OCI-LY3 (cell line): ENCODE data around the gene HTR3B.
A peak's percentile ranks its signal among the peaks of the same experiment; 100 is the strongest.

Source experiments
- H2AFZ ChIP-seq: fragments of 200-600, 300-600 bp; shearing (Covaris generic); 2 replicates; pipeline ENCODE4 v1.6.0; 2014; ENCODE audit warnings: antibody characterized with exemption, low read depth, low read length
- H3K27ac ChIP-seq: fragments of 200-600, 300-600 bp; sonication (generic); 2 replicates; pipeline ENCODE4 v1.5.1; 2014; ENCODE audit warnings: mild to moderate bottlenecking, low read length, moderate library complexity, mixed read lengths
- H3K27me3 ChIP-seq: fragments of 200-600, 300-600 bp; sonication (generic); 2 replicates; pipeline ENCODE4 v1.6.1; 2014; ENCODE audit warnings: low read depth, low read length, mixed read lengths
- H3K36me3 ChIP-seq: fragments of 200-600, 300-600 bp; sonication (generic); replicated peaks from 2 replicates; pipeline ENCODE3; 2014; ENCODE audit warnings: low read depth, low read length, mixed read lengths
- H3K4me1 ChIP-seq: fragments of 300-600, 200-600 bp; sonication (generic); 2 replicates; pipeline ENCODE4 v1.6.1; 2014; ENCODE audit warnings: low read length, mixed read lengths
- H3K4me2 ChIP-seq: fragments of 200-600, 300-600 bp; sonication (generic); 2 replicates; pipeline ENCODE4 v1.6.1; 2014; ENCODE audit warnings: low read length, mixed read lengths
- H3K4me3 ChIP-seq: fragments of 300-600, 200-600 bp; sonication (generic); 2 replicates; pipeline ENCODE4 v1.5.1; 2014; ENCODE audit warnings: antibody characterized with exemption, mild to moderate bottlenecking, low read length, moderate library complexity
- H3K79me2 ChIP-seq: fragments of 300-600, 200-600 bp; shearing (Covaris generic); 2 replicates; pipeline ENCODE4 v1.6.1; 2014; ENCODE audit warnings: mild to moderate bottlenecking, low read length, mixed read lengths
- H3K9ac ChIP-seq: fragments of 300-600, 200-600 bp; shearing (Covaris generic); 2 replicates; pipeline ENCODE4 v1.6.0; 2014; ENCODE audit warnings: mild to moderate bottlenecking, low read length, moderate library complexity
- H3K9me3 ChIP-seq: fragments of 200-600, 300-600 bp; shearing (Covaris generic); 2 replicates; pipeline ENCODE4 v1.6.1; 2014; ENCODE audit warnings: low read length, mixed read lengths; ENCODE audit not compliant: insufficient read depth
- H4K20me1 ChIP-seq: fragments of 200-600, 300-600 bp; sonication (generic); 2 replicates; pipeline ENCODE4 v1.6.1; 2016; ENCODE audit warnings: low read length, mixed read lengths; ENCODE audit not compliant: insufficient read depth
- CTCF ChIP-seq: fragments of 200-600, 300-600 bp; sonication (generic); IDR thresholded peaks from 2 replicates; pipeline ENCODE4 v1.5.1; 2014; ENCODE audit warnings: antibody characterized with exemption, low read length, low read depth
- EZH2phosphoT487 ChIP-seq: fragments of 200-600 bp; shearing (Covaris generic); IDR thresholded peaks from 2 replicates; pipeline ENCODE4 v1.6.1; 2018; ENCODE audit warnings: antibody characterized with exemption, mixed run types, low read depth

The HTR3B gene

GRCh38 chr11:113967361-113967760 is 62.8 kb downstream of the HTR3B start:
- Histone ChIP-seq H3K79me2 (no peaks in the 10 kb centered on the region), H3K36me3 (no peaks in the 10 kb centered on the region), H3K4me3 (no peak overlapping the region), H3K9ac (no peak overlapping the region), H3K27me3 (no peaks in the 10 kb centered on the region), H3K27ac (no peak overlapping the region), H4K20me1 (no peaks in the 10 kb centered on the region), H3K4me1 (peaks cover 22% of the 10 kb centered on the region), H2AFZ (no peak overlapping the region), H3K9me3 (no peaks in the 10 kb centered on the region), H3K4me2 (no peak overlapping the region)
- TF ChIP-seq EZH2phosphoT487 (no peak), CTCF (no peak)

- TF ChIP-seq EZH2phosphoT487 (no peak), CTCF (no peak)
- H3K27me3 ChIP-seq: no peaks in the 10 kb centered on the region
- no peak overlapping the region for H2AFZ ChIP-seq
Measured at GRCh38 chr11:113971506-113972195, 67.1 kb downstream of the HTR3B start.

GRCh38 chr11:113974741-113975470 is 70.3 kb downstream of the HTR3B start, which contains the start of gene HTR3A:
TSS of gene HTR3A (plus strand) at chr11:113975108. CDS start at chr11:113975326, 218 bp downstream.
- peak within 1 kb of the TSS; percentile 99 for H3K27ac ChIP-seq
- no peak for TF ChIP-seq EZH2phosphoT487
- TF ChIP-seq CTCF: peak; percentile 10; the same call in 1 of the 2 replicates
- peaks cover 11% of the 10 kb centered on the region for H3K36me3 ChIP-seq
- H3K4me2 ChIP-seq: peak within 1 kb of the TSS; percentile 79
- peak within 1 kb of the TSS; percentile 76 for H3K4me3 ChIP-seq
- no peaks in the 10 kb centered on the region for H4K20me1 ChIP-seq
- H3K4me1 ChIP-seq: peaks cover 63% of the 10 kb centered on the region
- peaks cover 26% of the 10 kb centered on the region for H3K79me2 ChIP-seq
- no peaks in the 10 kb centered on the region for H3K27me3 ChIP-seq
- peak within 1 kb of the TSS; percentile 88 for H3K9ac ChIP-seq
- H3K9me3 ChIP-seq: no peaks in the 10 kb centered on the region
- no peak within 1 kb of the TSS; the same call in 1 of the 2 replicates for H2AFZ ChIP-seq

More at GRCh38 chr11:113971506-113972195, 67.1 kb downstream of the HTR3B start:
- H3K9me3 ChIP-seq: no peaks in the 10 kb centered on the region
- no peaks in the 10 kb centered on the region for H4K20me1 ChIP-seq
- no peaks in the 10 kb centered on the region for H3K36me3 ChIP-seq
- H3K27ac ChIP-seq: no peak overlapping the region
- H3K4me1 ChIP-seq: peaks cover 56% of the 10 kb centered on the region
- H3K4me3 ChIP-seq: no peak overlapping the region
- H3K79me2 ChIP-seq: peaks cover 17% of the 10 kb centered on the region
- no peak overlapping the region for H3K4me2 ChIP-seq
- no peak overlapping the region for H3K9ac ChIP-seq

- peak overlapping the region; percentile 99 for H3K27ac ChIP-seq
- peak overlapping the region; percentile 95 for H3K9ac ChIP-seq
- H4K20me1 ChIP-seq: no peaks in the 10 kb centered on the region
- peaks cover 23% of the 10 kb centered on the region for H3K36me3 ChIP-seq
- H3K9me3 ChIP-seq: no peaks in the 10 kb centered on the region
- peak overlapping the region; percentile 99 for H3K4me2 ChIP-seq
- H3K27me3 ChIP-seq: no peaks in the 10 kb centered on the region
- TF ChIP-seq EZH2phosphoT487 (peak; percentile 74; the same call in 1 of the 2 replicates), CTCF (no peak)
- peaks cover 40% of the 10 kb centered on the region for H3K79me2 ChIP-seq
- peak overlapping the region; percentile 76 for H3K4me3 ChIP-seq
- H3K4me1 ChIP-seq: peaks cover 85% of the 10 kb centered on the region
- no peak overlapping the region for H2AFZ ChIP-seq
Measured at GRCh38 chr11:113977071-113977490, 72.5 kb downstream of the HTR3B start.
